ENCODE measurements around the gene CCNY. TPM values are rescaled to one million over a fixed set of nuclear protein-coding genes. Genes with fewer than 3 reads are reported as not detected.

CCNY gene
- total RNA-seq, 1 experiment from 2014 or later = 53.3 TPM

DNA sequence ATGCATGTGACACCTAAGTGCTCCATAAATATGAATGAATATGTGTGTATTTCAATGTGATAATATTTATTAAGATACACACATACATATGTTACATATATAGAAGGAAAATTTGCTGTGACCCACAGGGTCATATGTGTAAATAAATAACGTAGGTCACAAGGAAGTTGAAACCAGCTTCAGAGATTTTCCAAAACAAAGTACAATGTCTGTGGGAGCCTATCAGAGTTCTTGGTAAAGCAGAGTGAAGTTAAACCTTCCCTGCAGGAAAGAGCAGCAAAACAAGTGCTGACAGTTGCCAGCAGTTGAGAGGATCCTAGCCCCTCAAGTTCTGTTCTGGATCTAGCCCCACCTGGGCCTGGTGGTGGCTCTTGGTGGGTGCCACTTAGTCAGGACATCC, 91.2 kb downstream of the CCNY start:
- Mint-ChIP-seq H3K9me3 (no peaks in the 10 kb centered on the region), H3K4me3 (no peak overlapping the region), H3K27ac (no peak overlapping the region), H3K4me1 (peaks cover 48% of the 10 kb centered on the region), H3K27me3 (ENCODE audit: low read depth) (no peaks in the 10 kb centered on the region), H3K36me3 (no peaks in the 10 kb centered on the region)
- ATAC-seq (0 out of 2 replicates have a peak, but pooled peaks have one; percentile 21), DNase-seq (ENCODE audit: low spot score) (no peak)
- ChIA-PET POLR2A (no interaction called here), CTCF (no interaction called here)
- TF ChIP-seq EMX1 (CRISPR knock-in tag; IDR thresholded peaks at IDR 0.05) (no peak), OVOL2 (CRISPR knock-in tag; IDR thresholded peaks at IDR 0.05; ENCODE audit: borderline replicate concordance) (no peak), ETV6 (CRISPR knock-in tag; IDR thresholded peaks at IDR 0.05) (no peak), RORB (CRISPR knock-in tag; IDR thresholded peaks at IDR 0.05) (no peak), GABPB1 (CRISPR knock-in tag; IDR thresholded peaks at IDR 0.05) (no peak), ZNF219 (CRISPR knock-in tag; IDR thresholded peaks at IDR 0.05; ENCODE audit: borderline replicate concordance) (no peak)
- TF ChIP-seq, protein P1, sequence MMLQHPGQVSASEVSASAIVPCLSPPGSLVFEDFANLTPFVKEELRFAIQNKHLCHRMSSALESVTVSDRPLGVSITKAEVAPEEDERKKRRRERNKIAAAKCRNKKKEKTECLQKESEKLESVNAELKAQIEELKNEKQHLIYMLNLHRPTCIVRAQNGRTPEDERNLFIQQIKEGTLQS (CRISPR knock-in tag; conservative IDR thresholded peaks at IDR 0.05) = no peak

DNA sequence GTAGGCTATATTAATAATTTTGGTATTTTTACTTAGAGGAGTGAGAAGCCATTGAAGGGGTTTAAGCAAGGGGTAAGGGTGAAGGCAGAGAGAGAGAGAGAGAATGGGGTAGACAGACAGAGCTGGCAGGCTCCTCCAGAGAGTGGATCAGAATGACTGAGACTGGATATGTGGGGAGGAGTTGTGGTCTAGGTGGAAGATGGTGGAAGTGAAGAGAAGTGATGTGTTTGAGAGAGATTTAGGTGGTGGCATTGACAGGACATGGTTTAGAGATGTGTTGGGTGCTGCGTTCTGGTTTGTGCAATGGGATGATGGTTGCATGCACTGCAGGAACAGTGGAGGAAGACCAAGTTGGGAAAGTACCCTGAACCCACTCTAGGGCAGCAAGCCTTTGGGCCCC, 92.2 kb downstream of the CCNY start:
- no peaks in the 10 kb centered on the region for H3K36me3 Mint-ChIP-seq
- no peaks in the 10 kb centered on the region for H3K27me3 Mint-ChIP-seq (ENCODE audit: low read depth)
- H3K4me3 Mint-ChIP-seq = no peak overlapping the region
- DNase-seq (ENCODE audit: low spot score) (no peak), ATAC-seq (no peak)
- peak overlapping the region; percentile 9; the same call in 1 of the 2 replicates for H3K27ac Mint-ChIP-seq
- TF ChIP-seq, protein P2, sequence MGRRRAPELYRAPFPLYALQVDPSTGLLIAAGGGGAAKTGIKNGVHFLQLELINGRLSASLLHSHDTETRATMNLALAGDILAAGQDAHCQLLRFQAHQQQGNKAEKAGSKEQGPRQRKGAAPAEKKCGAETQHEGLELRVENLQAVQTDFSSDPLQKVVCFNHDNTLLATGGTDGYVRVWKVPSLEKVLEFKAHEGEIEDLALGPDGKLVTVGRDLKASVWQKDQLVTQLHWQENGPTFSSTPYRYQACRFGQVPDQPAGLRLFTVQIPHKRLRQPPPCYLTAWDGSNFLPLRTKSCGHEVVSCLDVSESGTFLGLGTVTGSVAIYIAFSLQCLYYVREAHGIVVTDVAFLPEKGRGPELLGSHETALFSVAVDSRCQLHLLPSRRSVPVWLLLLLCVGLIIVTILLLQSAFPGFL (CRISPR knock-in tag; IDR thresholded peaks at IDR 0.05; ENCODE audit: borderline replicate concordance) = no peak
- TF ChIP-seq CREB1 (CRISPR knock-in tag; IDR thresholded peaks at IDR 0.05) = no peak
- TF ChIP-seq ZNF423 (CRISPR knock-in tag; IDR thresholded peaks at IDR 0.05) = no peak
- no peak for TF ChIP-seq ZNF671 (CRISPR knock-in tag; IDR thresholded peaks at IDR 0.05)
- TF ChIP-seq KAT7 (CRISPR knock-in tag; IDR thresholded peaks at IDR 0.05; ENCODE audit: borderline replicate concordance) = no peak
- TF ChIP-seq, protein P3, sequence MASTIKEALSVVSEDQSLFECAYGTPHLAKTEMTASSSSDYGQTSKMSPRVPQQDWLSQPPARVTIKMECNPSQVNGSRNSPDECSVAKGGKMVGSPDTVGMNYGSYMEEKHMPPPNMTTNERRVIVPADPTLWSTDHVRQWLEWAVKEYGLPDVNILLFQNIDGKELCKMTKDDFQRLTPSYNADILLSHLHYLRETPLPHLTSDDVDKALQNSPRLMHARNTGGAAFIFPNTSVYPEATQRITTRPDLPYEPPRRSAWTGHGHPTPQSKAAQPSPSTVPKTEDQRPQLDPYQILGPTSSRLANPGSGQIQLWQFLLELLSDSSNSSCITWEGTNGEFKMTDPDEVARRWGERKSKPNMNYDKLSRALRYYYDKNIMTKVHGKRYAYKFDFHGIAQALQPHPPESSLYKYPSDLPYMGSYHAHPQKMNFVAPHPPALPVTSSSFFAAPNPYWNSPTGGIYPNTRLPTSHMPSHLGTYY (CRISPR knock-in tag; IDR thresholded peaks at IDR 0.05) = no peak
- TF ChIP-seq, protein P4, sequence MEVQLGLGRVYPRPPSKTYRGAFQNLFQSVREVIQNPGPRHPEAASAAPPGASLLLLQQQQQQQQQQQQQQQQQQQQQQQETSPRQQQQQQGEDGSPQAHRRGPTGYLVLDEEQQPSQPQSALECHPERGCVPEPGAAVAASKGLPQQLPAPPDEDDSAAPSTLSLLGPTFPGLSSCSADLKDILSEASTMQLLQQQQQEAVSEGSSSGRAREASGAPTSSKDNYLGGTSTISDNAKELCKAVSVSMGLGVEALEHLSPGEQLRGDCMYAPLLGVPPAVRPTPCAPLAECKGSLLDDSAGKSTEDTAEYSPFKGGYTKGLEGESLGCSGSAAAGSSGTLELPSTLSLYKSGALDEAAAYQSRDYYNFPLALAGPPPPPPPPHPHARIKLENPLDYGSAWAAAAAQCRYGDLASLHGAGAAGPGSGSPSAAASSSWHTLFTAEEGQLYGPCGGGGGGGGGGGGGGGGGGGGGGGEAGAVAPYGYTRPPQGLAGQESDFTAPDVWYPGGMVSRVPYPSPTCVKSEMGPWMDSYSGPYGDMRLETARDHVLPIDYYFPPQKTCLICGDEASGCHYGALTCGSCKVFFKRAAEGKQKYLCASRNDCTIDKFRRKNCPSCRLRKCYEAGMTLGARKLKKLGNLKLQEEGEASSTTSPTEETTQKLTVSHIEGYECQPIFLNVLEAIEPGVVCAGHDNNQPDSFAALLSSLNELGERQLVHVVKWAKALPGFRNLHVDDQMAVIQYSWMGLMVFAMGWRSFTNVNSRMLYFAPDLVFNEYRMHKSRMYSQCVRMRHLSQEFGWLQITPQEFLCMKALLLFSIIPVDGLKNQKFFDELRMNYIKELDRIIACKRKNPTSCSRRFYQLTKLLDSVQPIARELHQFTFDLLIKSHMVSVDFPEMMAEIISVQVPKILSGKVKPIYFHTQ (CRISPR knock-in tag; IDR thresholded peaks at IDR 0.05) = no peak
- TF ChIP-seq TEAD1 (CRISPR knock-in tag; IDR thresholded peaks at IDR 0.05) = no peak
- no peak for TF ChIP-seq MXD4 (CRISPR knock-in tag; IDR thresholded peaks at IDR 0.05; ENCODE audit: borderline replicate concordance)
- no peak for TF ChIP-seq GTF2I (CRISPR knock-in tag; conservative IDR thresholded peaks at IDR 0.05)
- ChIA-PET CTCF (no interaction called here), POLR2A (no interaction called here)
- peaks cover 48% of the 10 kb centered on the region for H3K4me1 Mint-ChIP-seq
- no peaks in the 10 kb centered on the region for H3K9me3 Mint-ChIP-seq

DNA sequence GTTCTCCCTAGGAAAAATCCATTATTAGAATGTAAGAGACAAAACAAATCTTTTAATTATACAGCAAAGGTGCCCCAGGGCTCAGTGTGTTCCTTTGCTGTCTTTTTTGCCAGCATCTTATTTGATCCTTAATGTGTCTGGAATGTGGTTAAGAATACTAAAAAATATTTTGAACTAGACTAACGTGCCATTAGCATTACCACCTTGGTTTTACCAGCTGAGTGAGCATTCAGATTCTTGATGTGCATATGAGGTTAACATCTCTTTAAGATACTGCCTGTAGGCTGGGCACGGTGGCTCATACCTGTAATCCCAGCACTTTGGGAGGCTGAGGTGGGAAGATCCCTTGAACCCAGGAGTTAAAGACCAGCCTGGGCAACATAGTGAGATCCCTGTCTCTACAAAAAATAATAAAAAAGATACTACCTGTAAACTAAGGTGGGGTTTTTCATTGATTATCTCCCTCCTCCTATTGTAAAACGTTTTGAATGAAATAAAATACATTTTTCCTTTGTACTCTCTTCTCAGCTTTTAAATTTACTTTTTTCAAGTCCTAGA, 96.6 kb downstream of the CCNY start:
- CTCF ChIA-PET = no interaction called here
- no peak for DNase-seq (ENCODE audit: low spot score)
- no peak overlapping the region for H3K27ac Mint-ChIP-seq
- H3K4me3 Mint-ChIP-seq = no peak overlapping the region
- TF ChIP-seq, protein P5, sequence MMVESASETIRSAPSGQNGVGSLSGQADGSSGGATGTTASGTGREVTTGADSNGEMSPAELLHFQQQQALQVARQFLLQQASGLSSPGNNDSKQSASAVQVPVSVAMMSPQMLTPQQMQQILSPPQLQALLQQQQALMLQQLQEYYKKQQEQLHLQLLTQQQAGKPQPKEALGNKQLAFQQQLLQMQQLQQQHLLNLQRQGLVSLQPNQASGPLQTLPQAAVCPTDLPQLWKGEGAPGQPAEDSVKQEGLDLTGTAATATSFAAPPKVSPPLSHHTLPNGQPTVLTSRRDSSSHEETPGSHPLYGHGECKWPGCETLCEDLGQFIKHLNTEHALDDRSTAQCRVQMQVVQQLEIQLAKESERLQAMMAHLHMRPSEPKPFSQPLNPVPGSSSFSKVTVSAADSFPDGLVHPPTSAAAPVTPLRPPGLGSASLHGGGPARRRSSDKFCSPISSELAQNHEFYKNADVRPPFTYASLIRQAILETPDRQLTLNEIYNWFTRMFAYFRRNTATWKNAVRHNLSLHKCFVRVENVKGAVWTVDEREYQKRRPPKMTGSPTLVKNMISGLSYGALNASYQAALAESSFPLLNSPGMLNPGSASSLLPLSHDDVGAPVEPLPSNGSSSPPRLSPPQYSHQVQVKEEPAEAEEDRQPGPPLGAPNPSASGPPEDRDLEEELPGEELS (CRISPR knock-in tag; IDR thresholded peaks at IDR 0.05) = no peak
- TF ChIP-seq, protein P6, sequence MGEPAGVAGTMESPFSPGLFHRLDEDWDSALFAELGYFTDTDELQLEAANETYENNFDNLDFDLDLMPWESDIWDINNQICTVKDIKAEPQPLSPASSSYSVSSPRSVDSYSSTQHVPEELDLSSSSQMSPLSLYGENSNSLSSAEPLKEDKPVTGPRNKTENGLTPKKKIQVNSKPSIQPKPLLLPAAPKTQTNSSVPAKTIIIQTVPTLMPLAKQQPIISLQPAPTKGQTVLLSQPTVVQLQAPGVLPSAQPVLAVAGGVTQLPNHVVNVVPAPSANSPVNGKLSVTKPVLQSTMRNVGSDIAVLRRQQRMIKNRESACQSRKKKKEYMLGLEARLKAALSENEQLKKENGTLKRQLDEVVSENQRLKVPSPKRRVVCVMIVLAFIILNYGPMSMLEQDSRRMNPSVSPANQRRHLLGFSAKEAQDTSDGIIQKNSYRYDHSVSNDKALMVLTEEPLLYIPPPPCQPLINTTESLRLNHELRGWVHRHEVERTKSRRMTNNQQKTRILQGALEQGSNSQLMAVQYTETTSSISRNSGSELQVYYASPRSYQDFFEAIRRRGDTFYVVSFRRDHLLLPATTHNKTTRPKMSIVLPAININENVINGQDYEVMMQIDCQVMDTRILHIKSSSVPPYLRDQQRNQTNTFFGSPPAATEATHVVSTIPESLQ (CRISPR knock-in tag; IDR thresholded peaks at IDR 0.05) = no peak
- TF ChIP-seq SMAD3 (CRISPR knock-in tag; IDR thresholded peaks at IDR 0.05; ENCODE audit: borderline replicate concordance) (no peak), CREB1 (CRISPR knock-in tag; IDR thresholded peaks at IDR 0.05) (no peak)
- POLR2A ChIA-PET = no interaction called here
- no peaks in the 10 kb centered on the region; the same call in 1 of the 2 replicates for H3K9me3 Mint-ChIP-seq
- H3K27me3 Mint-ChIP-seq (ENCODE audit: low read depth) = no peaks in the 10 kb centered on the region
- no peaks in the 10 kb centered on the region for H3K36me3 Mint-ChIP-seq
- no peak for ATAC-seq
- peaks cover 24% of the 10 kb centered on the region for H3K4me1 Mint-ChIP-seq

Measured in WTC11 (cell line).